ENCODE results near the gene TRAM2.

The TRAM2 gene

DNA sequence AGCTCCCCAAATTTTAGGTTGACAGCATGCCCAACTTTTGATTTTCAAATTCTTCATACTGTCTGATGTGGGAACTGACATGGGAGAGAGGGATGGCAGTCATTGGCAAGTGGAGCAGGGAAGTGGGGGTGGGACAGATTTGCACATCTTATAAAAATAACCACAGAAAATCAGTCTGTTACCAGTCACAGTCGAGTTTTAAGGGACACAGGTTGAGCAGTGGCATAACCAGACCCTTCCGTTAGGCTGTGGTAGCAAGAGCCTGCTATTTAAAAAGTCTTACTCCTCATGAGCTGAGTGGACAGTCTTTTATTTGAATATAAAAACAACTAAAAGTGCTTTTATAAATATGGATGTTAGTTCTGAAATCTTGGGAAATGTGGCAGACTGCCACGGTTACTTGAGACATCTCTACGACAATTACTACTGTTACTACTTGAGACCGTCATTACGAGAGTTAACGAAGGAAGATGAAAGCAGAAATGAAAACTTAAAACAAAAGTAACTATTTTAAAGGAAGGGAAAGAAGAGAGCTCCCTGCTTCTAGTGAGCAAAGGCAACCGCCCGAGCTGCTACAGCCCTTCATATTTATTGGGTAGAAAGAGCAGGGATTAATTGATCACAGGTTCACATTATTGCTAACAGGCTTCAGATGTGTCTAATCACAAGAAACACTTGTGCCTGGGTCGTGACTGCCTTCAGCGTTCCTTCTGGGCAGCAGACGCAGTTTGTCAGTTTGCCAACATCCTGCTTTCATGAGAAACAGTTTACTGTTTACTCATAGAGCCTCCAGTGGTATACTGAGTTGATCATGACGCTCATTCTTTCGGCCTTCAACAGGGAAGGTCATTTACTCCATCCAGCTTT, 85.4 kb downstream of the TRAM2 start:
- Histone ChIP-seq H3K27ac (ENCODE audit: low read depth, low read length) (no peak overlapping the region), H3K36me3 (ENCODE audit: control insufficient read depth, low read length) (no peaks in the 10 kb centered on the region), H4K20me1 (ENCODE audit: control insufficient read depth, insufficient read depth, low read depth, low read length) (no peaks in the 10 kb centered on the region), H3K4me3 (ENCODE audit: low read length) (no peak overlapping the region), H3K4me1 (ENCODE audit: control insufficient read depth, low read length) (peaks cover under 1% of the 10 kb centered on the region; the same call in 1 of the 2 replicates), H3K27me3 (ENCODE audit: control insufficient read depth, low read length) (no peaks in the 10 kb centered on the region), H3K79me2 (ENCODE audit: control insufficient read depth, low read length) (no peaks in the 10 kb centered on the region), H3K9me3 (ENCODE audit: control insufficient read depth, insufficient read depth, low read length) (no peaks in the 10 kb centered on the region), H3K9me2 (replicated peaks; ENCODE audit: control insufficient read depth, low read length) (no peaks in the 10 kb centered on the region), H3K4me2 (ENCODE audit: low read length) (no peak overlapping the region), H3F3A (ENCODE audit: control insufficient read depth, insufficient read depth) (no peaks in the 10 kb centered on the region)
- TF ChIP-seq, protein P1, sequence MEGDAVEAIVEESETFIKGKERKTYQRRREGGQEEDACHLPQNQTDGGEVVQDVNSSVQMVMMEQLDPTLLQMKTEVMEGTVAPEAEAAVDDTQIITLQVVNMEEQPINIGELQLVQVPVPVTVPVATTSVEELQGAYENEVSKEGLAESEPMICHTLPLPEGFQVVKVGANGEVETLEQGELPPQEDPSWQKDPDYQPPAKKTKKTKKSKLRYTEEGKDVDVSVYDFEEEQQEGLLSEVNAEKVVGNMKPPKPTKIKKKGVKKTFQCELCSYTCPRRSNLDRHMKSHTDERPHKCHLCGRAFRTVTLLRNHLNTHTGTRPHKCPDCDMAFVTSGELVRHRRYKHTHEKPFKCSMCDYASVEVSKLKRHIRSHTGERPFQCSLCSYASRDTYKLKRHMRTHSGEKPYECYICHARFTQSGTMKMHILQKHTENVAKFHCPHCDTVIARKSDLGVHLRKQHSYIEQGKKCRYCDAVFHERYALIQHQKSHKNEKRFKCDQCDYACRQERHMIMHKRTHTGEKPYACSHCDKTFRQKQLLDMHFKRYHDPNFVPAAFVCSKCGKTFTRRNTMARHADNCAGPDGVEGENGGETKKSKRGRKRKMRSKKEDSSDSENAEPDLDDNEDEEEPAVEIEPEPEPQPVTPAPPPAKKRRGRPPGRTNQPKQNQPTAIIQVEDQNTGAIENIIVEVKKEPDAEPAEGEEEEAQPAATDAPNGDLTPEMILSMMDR (IDR thresholded peaks at IDR 0.05; ENCODE audit: low read depth, low read length, poor library complexity, severe bottlenecking) = no peak
- TF ChIP-seq EZH2phosphoT487 (IDR thresholded peaks at IDR 0.05; ENCODE audit: borderline replicate concordance, low read length) = no peak

DNA sequence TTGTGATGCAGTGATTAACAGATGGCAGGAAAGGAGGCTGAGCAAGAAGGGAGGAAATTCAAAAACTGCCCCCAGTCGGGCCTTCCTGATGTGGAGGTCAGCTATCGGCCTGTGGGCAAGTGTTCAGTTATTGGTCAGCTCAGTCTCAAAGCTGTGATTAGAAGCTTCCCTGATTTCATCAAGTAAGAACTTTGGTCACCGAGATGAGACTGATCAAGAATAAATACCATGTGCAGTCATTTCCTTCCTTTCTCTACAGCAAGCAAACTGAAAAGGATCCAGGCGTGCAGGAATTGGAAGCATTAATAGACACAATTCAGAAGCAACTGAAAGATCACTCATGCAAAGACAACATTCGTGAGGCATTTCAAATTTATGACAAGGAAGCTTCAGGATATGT, 87.0 kb downstream of the TRAM2 start:
- no peak overlapping the region for H3K4me3 ChIP-seq (ENCODE audit: low read length)
- H3F3A ChIP-seq (ENCODE audit: control insufficient read depth, insufficient read depth) = no peaks in the 10 kb centered on the region
- H3K4me1 ChIP-seq (ENCODE audit: control insufficient read depth, low read length) = no peaks in the 10 kb centered on the region
- no peaks in the 10 kb centered on the region for H3K9me2 ChIP-seq (replicated peaks; ENCODE audit: control insufficient read depth, low read length)
- no peaks in the 10 kb centered on the region for H4K20me1 ChIP-seq (ENCODE audit: control insufficient read depth, insufficient read depth, low read depth, low read length)
- TF ChIP-seq, protein P1 (IDR thresholded peaks at IDR 0.05; ENCODE audit: low read depth, low read length, poor library complexity, severe bottlenecking) = no peak
- no peak for TF ChIP-seq EZH2phosphoT487 (IDR thresholded peaks at IDR 0.05; ENCODE audit: borderline replicate concordance, low read length)
- no peaks in the 10 kb centered on the region for H3K36me3 ChIP-seq (ENCODE audit: control insufficient read depth, low read length)
- no peaks in the 10 kb centered on the region for H3K79me2 ChIP-seq (ENCODE audit: control insufficient read depth, low read length)
- H3K27me3 ChIP-seq (ENCODE audit: control insufficient read depth, low read length) = no peaks in the 10 kb centered on the region
- H3K9me3 ChIP-seq (ENCODE audit: control insufficient read depth, insufficient read depth, low read length) = no peaks in the 10 kb centered on the region
- H3K27ac ChIP-seq (ENCODE audit: low read depth, low read length) = no peak overlapping the region
- no peak overlapping the region for H3K4me2 ChIP-seq (ENCODE audit: low read length)

DNA sequence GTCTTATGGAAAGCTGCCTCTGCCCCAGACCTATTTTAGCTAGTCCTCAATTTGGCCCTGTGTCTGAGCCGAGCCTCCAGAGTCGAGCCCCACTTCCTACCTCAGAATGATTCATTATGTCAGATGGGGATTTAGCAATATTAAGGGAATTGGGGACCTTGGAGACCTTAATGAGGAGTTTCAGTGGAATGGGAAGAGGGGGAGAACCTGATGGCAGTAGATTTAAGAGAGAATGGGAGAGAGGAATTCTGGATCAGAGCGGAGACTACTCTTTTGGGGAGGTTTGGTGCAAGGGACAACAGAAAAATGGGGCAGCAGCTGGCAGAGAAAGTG, 93.2 kb downstream of the TRAM2 start:
- H3K9me3 ChIP-seq (ENCODE audit: control insufficient read depth, insufficient read depth, low read length) = no peaks in the 10 kb centered on the region
- no peak overlapping the region for H3K4me2 ChIP-seq (ENCODE audit: low read length)
- no peaks in the 10 kb centered on the region for H3F3A ChIP-seq (ENCODE audit: control insufficient read depth, insufficient read depth)
- H4K20me1 ChIP-seq (ENCODE audit: control insufficient read depth, insufficient read depth, low read depth, low read length) = no peaks in the 10 kb centered on the region
- no peak overlapping the region for H3K4me3 ChIP-seq (ENCODE audit: low read length)
- no peaks in the 10 kb centered on the region for H3K79me2 ChIP-seq (ENCODE audit: control insufficient read depth, low read length)
- no peak overlapping the region for H3K27ac ChIP-seq (ENCODE audit: low read depth, low read length)
- H3K9me2 ChIP-seq (replicated peaks; ENCODE audit: control insufficient read depth, low read length) = no peaks in the 10 kb centered on the region
- no peaks in the 10 kb centered on the region for H3K4me1 ChIP-seq (ENCODE audit: control insufficient read depth, low read length)
- TF ChIP-seq, protein P1 (IDR thresholded peaks at IDR 0.05; ENCODE audit: low read depth, low read length, poor library complexity, severe bottlenecking) = no peak
- TF ChIP-seq EZH2phosphoT487 (IDR thresholded peaks at IDR 0.05; ENCODE audit: borderline replicate concordance, low read length) = no peak
- no peaks in the 10 kb centered on the region for H3K27me3 ChIP-seq (ENCODE audit: control insufficient read depth, low read length)
- no peaks in the 10 kb centered on the region for H3K36me3 ChIP-seq (ENCODE audit: control insufficient read depth, low read length)
